ENCODE data around the gene ABCC8. TPM values are rescaled to one million over a fixed set of nuclear protein-coding genes. Genes with fewer than 3 reads are reported as not detected.

Gene ABCC8
- total RNA-seq, 1 experiment from 2014 or later, result 7.3 TPM

DNA sequence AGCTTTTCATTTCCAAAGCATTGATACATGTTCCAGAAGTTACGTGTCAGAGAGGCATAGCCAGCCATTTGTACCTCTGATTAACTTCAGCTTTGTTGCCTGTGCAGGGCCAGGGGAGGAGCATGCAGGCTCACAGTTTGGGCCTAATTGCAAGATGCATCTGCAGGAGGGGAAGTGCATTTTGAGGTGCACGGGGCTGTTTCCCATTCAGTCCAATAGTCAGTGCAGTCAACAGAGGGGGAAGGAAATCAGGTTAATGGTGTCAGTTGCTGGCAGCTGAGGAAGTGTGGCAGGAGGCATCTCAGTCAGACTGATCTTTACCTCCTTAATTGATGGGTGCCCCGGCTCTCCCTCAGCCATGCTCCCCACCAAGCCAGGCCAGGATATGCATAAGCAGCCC lies 39.3 kb downstream of the ABCC8 start (continued):
- TF ChIP-seq, protein P1, sequence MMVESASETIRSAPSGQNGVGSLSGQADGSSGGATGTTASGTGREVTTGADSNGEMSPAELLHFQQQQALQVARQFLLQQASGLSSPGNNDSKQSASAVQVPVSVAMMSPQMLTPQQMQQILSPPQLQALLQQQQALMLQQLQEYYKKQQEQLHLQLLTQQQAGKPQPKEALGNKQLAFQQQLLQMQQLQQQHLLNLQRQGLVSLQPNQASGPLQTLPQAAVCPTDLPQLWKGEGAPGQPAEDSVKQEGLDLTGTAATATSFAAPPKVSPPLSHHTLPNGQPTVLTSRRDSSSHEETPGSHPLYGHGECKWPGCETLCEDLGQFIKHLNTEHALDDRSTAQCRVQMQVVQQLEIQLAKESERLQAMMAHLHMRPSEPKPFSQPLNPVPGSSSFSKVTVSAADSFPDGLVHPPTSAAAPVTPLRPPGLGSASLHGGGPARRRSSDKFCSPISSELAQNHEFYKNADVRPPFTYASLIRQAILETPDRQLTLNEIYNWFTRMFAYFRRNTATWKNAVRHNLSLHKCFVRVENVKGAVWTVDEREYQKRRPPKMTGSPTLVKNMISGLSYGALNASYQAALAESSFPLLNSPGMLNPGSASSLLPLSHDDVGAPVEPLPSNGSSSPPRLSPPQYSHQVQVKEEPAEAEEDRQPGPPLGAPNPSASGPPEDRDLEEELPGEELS (CRISPR knock-in tag; IDR thresholded peaks at IDR 0.05), result no peak
- TF ChIP-seq GTF2I (CRISPR knock-in tag; conservative IDR thresholded peaks at IDR 0.05) (no peak), TEAD4 (CRISPR knock-in tag; IDR thresholded peaks at IDR 0.05) (no peak), ZNF219 (CRISPR knock-in tag; IDR thresholded peaks at IDR 0.05; ENCODE audit: borderline replicate concordance) (no peak), CTCF (IDR thresholded peaks at IDR 0.05) (no peak)

- ATAC-seq (no peak), DNase-seq (ENCODE audit: low spot score) (no peak)
- Mint-ChIP-seq H3K9me3 (no peaks in the 10 kb centered on the region), H3K27ac (no peak overlapping the region), H3K4me3 (no peak overlapping the region), H3K36me3 (no peaks in the 10 kb centered on the region), H3K27me3 (ENCODE audit: low read depth) (peaks cover 19% of the 10 kb centered on the region), H3K4me1 (peaks cover 4% of the 10 kb centered on the region)
- ChIA-PET CTCF (interaction anchor here (1.3 to 1.5 kb wide), 3 partner anchors 29 to 94 kb away, joined by 3 to 8 read pairs (median 5); no protein-coding TSS in a partner anchor), POLR2A (no interaction called here)
- TF ChIP-seq, protein P1 (CRISPR knock-in tag; IDR thresholded peaks at IDR 0.05), result no peak
- no peak for TF ChIP-seq SOX15 (CRISPR knock-in tag; IDR thresholded peaks at IDR 0.05)
- TF ChIP-seq, protein P2, sequence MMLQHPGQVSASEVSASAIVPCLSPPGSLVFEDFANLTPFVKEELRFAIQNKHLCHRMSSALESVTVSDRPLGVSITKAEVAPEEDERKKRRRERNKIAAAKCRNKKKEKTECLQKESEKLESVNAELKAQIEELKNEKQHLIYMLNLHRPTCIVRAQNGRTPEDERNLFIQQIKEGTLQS (CRISPR knock-in tag; conservative IDR thresholded peaks at IDR 0.05), result no peak
- no peak for TF ChIP-seq STAT6 (CRISPR knock-in tag; conservative IDR thresholded peaks at IDR 0.05; ENCODE audit: low read depth)
- no peak for TF ChIP-seq TP53 (CRISPR knock-in tag; IDR thresholded peaks at IDR 0.05)
- no peak for TF ChIP-seq ZNF423 (CRISPR knock-in tag; IDR thresholded peaks at IDR 0.05)
- TF ChIP-seq FOXK1 (CRISPR knock-in tag; IDR thresholded peaks at IDR 0.05), result no peak
- TF ChIP-seq, protein P3, sequence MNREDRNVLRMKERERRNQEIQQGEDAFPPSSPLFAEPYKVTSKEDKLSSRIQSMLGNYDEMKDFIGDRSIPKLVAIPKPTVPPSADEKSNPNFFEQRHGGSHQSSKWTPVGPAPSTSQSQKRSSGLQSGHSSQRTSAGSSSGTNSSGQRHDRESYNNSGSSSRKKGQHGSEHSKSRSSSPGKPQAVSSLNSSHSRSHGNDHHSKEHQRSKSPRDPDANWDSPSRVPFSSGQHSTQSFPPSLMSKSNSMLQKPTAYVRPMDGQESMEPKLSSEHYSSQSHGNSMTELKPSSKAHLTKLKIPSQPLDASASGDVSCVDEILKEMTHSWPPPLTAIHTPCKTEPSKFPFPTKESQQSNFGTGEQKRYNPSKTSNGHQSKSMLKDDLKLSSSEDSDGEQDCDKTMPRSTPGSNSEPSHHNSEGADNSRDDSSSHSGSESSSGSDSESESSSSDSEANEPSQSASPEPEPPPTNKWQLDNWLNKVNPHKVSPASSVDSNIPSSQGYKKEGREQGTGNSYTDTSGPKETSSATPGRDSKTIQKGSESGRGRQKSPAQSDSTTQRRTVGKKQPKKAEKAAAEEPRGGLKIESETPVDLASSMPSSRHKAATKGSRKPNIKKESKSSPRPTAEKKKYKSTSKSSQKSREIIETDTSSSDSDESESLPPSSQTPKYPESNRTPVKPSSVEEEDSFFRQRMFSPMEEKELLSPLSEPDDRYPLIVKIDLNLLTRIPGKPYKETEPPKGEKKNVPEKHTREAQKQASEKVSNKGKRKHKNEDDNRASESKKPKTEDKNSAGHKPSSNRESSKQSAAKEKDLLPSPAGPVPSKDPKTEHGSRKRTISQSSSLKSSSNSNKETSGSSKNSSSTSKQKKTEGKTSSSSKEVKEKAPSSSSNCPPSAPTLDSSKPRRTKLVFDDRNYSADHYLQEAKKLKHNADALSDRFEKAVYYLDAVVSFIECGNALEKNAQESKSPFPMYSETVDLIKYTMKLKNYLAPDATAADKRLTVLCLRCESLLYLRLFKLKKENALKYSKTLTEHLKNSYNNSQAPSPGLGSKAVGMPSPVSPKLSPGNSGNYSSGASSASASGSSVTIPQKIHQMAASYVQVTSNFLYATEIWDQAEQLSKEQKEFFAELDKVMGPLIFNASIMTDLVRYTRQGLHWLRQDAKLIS (CRISPR knock-in tag; IDR thresholded peaks at IDR 0.05; ENCODE audit: borderline replicate concordance), result no peak
- no peak for TF ChIP-seq SMAD4 (CRISPR knock-in tag; IDR thresholded peaks at IDR 0.05)
- TF ChIP-seq GABPB1 (CRISPR knock-in tag; IDR thresholded peaks at IDR 0.05), result no peak
- TF ChIP-seq, protein P4, sequence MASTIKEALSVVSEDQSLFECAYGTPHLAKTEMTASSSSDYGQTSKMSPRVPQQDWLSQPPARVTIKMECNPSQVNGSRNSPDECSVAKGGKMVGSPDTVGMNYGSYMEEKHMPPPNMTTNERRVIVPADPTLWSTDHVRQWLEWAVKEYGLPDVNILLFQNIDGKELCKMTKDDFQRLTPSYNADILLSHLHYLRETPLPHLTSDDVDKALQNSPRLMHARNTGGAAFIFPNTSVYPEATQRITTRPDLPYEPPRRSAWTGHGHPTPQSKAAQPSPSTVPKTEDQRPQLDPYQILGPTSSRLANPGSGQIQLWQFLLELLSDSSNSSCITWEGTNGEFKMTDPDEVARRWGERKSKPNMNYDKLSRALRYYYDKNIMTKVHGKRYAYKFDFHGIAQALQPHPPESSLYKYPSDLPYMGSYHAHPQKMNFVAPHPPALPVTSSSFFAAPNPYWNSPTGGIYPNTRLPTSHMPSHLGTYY (CRISPR knock-in tag; IDR thresholded peaks at IDR 0.05), result no peak
- TF ChIP-seq CDX4 (CRISPR knock-in tag; IDR thresholded peaks at IDR 0.05; ENCODE audit: borderline replicate concordance), result no peak
- no peak for TF ChIP-seq NFYB (CRISPR knock-in tag; conservative IDR thresholded peaks at IDR 0.05; ENCODE audit: low read depth)
- no peak for TF ChIP-seq EMX1 (CRISPR knock-in tag; IDR thresholded peaks at IDR 0.05)
- no peak for TF ChIP-seq TEAD4 (CRISPR knock-in tag; IDR thresholded peaks at IDR 0.05)
- no peak for TF ChIP-seq IRF2 (CRISPR knock-in tag; IDR thresholded peaks at IDR 0.05; ENCODE audit: borderline replicate concordance, low read depth)
Measured at GRCh38 chr11:17434108-17434507, 42.5 kb downstream of the ABCC8 start.

Data from WTC11 (cell line).